Endothelial cell of umbilical vein (primary cell): ENCODE measurements around the gene TTYH3.

Source experiments
- EZH2 ChIP-seq: IDR thresholded peaks from 2 replicates; pipeline ENCODE4 v1.6.1; 2012; ENCODE audit warnings: borderline replicate concordance, low read depth, mild to moderate bottlenecking, moderate library complexity, low read length, inconsistent platforms; ENCODE audit not compliant: severe bottlenecking
- FOS ChIP-seq: IDR thresholded peaks from 2 replicates; pipeline ENCODE4 v1.6.1; 2011; ENCODE audit warnings: mild to moderate bottlenecking, low read length, moderate library complexity, borderline replicate concordance; ENCODE audit not compliant: insufficient read depth
- GATA2 ChIP-seq: IDR thresholded peaks from 2 replicates; pipeline ENCODE4 v1.7.0; 2011; ENCODE audit warnings: low read depth, mild to moderate bottlenecking, moderate library complexity, mixed read lengths, low read length; ENCODE audit not compliant: insufficient read length, insufficient read depth
- JUN ChIP-seq: IDR thresholded peaks from 2 replicates; pipeline ENCODE4 v1.6.1; 2011; ENCODE audit warnings: borderline replicate concordance, low read depth; ENCODE audit not compliant: insufficient read length, insufficient read depth
- MYC ChIP-seq: IDR thresholded peaks from one replicate; pipeline ENCODE4 v1.6.1; 2011; ENCODE audit warnings: mild to moderate bottlenecking, low read depth, low read length
- POLR2A ChIP-seq: IDR thresholded peaks from 2 replicates; pipeline ENCODE4 v1.6.1; 2012; ENCODE audit warnings: low read depth, mild to moderate bottlenecking, control low read depth, low read length
- POLR2AphosphoS5 ChIP-seq: IDR thresholded peaks from 2 replicates; pipeline ENCODE4 v1.6.1; 2012; ENCODE audit warnings: low read depth, mild to moderate bottlenecking, control low read depth, low read length, moderate library complexity; ENCODE audit not compliant: insufficient read depth
- TF ChIP-seq, protein P1 (sequence below): IDR thresholded peaks from 2 replicates; pipeline ENCODE4 v1.6.1; 2011; ENCODE audit not compliant: insufficient read depth, insufficient read length
- TF ChIP-seq, protein P2 (sequence below), 2 donors: IDR thresholded peaks; 1 replicate in 1 of 2; 2 replicates in 1 of 2; pipeline ENCODE4 v1.5.1; 2011; ENCODE audit warnings: low read length in 2 of 2, mild to moderate bottlenecking in 2 of 2, moderate library complexity in 2 of 2, control low read depth in 1 of 2, inconsistent platforms in 1 of 2, low read depth in 1 of 2; ENCODE audit not compliant: insufficient read depth in 1 of 2; ENCODE audit errors: extremely low read depth in 1 of 2

DNA sequence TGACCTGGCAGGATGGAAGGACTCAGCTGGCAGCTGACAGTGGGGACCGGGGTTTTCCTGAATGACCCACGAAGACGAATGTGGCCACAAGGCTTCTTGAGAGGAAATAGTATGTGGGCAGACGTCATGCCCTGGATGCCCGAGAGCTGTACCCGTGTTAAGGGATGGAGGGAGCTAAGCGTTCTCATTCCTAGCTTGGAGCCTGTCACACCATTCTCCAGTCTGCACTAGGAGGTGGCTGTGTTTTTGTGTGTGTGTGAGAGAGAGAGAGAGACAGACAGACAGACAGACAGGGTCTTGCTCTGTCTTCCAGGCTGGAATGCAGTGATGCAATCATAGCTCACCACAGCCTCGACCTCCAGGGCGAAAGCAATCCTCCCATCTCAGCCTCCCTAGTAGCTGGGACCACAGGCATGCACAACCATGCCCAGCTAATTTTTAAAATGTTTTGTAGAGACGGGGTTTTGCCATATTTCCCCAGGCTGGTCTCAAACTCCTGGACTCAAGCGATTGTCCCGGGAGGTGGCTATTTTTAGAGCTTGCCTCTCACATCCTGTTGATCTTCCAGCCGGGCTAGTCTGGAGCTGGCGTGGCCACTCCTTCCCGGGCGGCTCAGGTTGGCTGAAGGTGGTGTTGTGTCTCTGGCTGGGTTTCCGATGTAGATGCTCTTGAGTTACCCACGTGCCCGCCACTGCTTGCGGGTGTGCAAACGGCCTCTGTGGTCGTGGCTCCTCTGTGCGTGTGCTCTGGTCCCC is 58.3 kb downstream of the TTYH3 start:
- no peak for TF ChIP-seq POLR2A
- TF ChIP-seq, protein P1, sequence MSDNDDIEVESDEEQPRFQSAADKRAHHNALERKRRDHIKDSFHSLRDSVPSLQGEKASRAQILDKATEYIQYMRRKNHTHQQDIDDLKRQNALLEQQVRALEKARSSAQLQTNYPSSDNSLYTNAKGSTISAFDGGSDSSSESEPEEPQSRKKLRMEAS, result no peak
- TF ChIP-seq, protein P2, sequence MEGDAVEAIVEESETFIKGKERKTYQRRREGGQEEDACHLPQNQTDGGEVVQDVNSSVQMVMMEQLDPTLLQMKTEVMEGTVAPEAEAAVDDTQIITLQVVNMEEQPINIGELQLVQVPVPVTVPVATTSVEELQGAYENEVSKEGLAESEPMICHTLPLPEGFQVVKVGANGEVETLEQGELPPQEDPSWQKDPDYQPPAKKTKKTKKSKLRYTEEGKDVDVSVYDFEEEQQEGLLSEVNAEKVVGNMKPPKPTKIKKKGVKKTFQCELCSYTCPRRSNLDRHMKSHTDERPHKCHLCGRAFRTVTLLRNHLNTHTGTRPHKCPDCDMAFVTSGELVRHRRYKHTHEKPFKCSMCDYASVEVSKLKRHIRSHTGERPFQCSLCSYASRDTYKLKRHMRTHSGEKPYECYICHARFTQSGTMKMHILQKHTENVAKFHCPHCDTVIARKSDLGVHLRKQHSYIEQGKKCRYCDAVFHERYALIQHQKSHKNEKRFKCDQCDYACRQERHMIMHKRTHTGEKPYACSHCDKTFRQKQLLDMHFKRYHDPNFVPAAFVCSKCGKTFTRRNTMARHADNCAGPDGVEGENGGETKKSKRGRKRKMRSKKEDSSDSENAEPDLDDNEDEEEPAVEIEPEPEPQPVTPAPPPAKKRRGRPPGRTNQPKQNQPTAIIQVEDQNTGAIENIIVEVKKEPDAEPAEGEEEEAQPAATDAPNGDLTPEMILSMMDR (IDR thresholded peaks at IDR 0.05; ENCODE audit: extremely low read depth in 1 of 2, insufficient read depth in 1 of 2, low read depth in 1 of 2, low read length in 2 of 2), result no peak
- no peak for TF ChIP-seq POLR2AphosphoS5
- no peak for TF ChIP-seq GATA2
- TF ChIP-seq EZH2, result no peak
- TF ChIP-seq JUN, result no peak
- TF ChIP-seq MYC, result no peak
- TF ChIP-seq FOS, result no peak
